WTC11 (cell line): ENCODE data around the gene MICAL2. TPM values are rescaled to one million over a fixed set of nuclear protein-coding genes. Genes with fewer than 3 reads are reported as not detected.

Experiments used
- ATAC-seq: fragments of 200-7000 bp; cut with Tn5 transposase; 2 replicates; pipeline ENCODE4 v1.10.0; 2021; ENCODE audit warnings: mild to moderate bottlenecking, moderate library complexity
- CTCF ChIA-PET: fragments of 300-600 bp; sonication (Branson Sonifier 250); formaldehyde crosslinking; loops from one replicate; lab custom pipeline; 2021; ENCODE audit warnings: antibody characterized with exemption; lab: Charles Lee
- POLR2A ChIA-PET: fragments of 350-600 bp; sonication (Branson Sonifier 250); formaldehyde crosslinking; loops from one replicate; lab custom pipeline; 2021; ENCODE audit warnings: antibody characterized with exemption; lab: Charles Lee
- DNase-seq: peaks from one replicate; pipeline ENCODE4 v3.0.0; 2021; ENCODE audit warnings: low spot score
- H3K27ac Mint-ChIP-seq: 2 replicates; pipeline ENCODE4 v1.8.0; 2021; ENCODE audit warnings: mixed read lengths
- H3K27me3 Mint-ChIP-seq: 2 replicates; pipeline ENCODE4 v1.8.0; 2021; ENCODE audit warnings: low read depth, mild to moderate bottlenecking, moderate library complexity, mixed read lengths
- H3K36me3 Mint-ChIP-seq: 2 replicates; pipeline ENCODE4 v1.8.0; 2021; ENCODE audit warnings: mixed read lengths
- H3K4me1 Mint-ChIP-seq: 2 replicates; pipeline ENCODE4 v1.8.0; 2022; ENCODE audit warnings: mixed read lengths
- H3K4me3 Mint-ChIP-seq: 2 replicates; pipeline ENCODE4 v1.8.0; 2021; ENCODE audit warnings: mild to moderate bottlenecking, moderate library complexity, mixed read lengths
- H3K9me3 Mint-ChIP-seq: 2 replicates; pipeline ENCODE4 v1.8.0; 2021; ENCODE audit warnings: mixed read lengths
- CDX4 ChIP-seq: fragments of 250-450 bp; sonication (Bioruptor Pico); IDR thresholded peaks from 2 replicates; pipeline ENCODE4 v1.9.0; 2021; ENCODE audit warnings: moderate library complexity, mild to moderate bottlenecking, inconsistent platforms, borderline replicate concordance
- CREM ChIP-seq: sonication (generic); formaldehyde crosslinking; IDR thresholded peaks from 2 replicates; pipeline ENCODE4 v1.8.1; 2022; ENCODE audit warnings: mild to moderate bottlenecking, missing genetic modification reagents, moderate library complexity
- EMX1 ChIP-seq: fragments of 250-450 bp; sonication (Bioruptor Pico); IDR thresholded peaks from 2 replicates; pipeline ENCODE4 v1.8.0; 2021; ENCODE audit warnings: mild to moderate bottlenecking
- FOXK1 ChIP-seq: sonication (generic); formaldehyde crosslinking; IDR thresholded peaks from 2 replicates; pipeline ENCODE4 v1.8.0; 2022; ENCODE audit warnings: mild to moderate bottlenecking, moderate library complexity, missing genetic modification reagents
- GRHL2 ChIP-seq: fragments of 250-450 bp; sonication (Bioruptor Pico); IDR thresholded peaks from 2 replicates; pipeline ENCODE4 v1.8.0; 2022; ENCODE audit warnings: mild to moderate bottlenecking, moderate library complexity; ENCODE audit not compliant: insufficient replicate concordance, severe bottlenecking
- IRF1 ChIP-seq: sonication (generic); formaldehyde crosslinking; IDR thresholded peaks from 2 replicates; pipeline ENCODE4 v1.8.0; 2023; ENCODE audit warnings: missing genetic modification reagents
- MXD4 ChIP-seq: fragments of 250-450 bp; sonication (Bioruptor Pico); IDR thresholded peaks from 2 replicates; pipeline ENCODE4 v1.8.0; 2021; ENCODE audit warnings: mild to moderate bottlenecking, moderate library complexity, borderline replicate concordance
- MYBL2 ChIP-seq: sonication (generic); formaldehyde crosslinking; IDR thresholded peaks from 2 replicates; pipeline ENCODE4 v1.8.1; 2023; ENCODE audit warnings: mild to moderate bottlenecking, moderate library complexity, missing genetic modification reagents
- NFATC4 ChIP-seq: fragments of 250-450 bp; sonication (Bioruptor Pico); IDR thresholded peaks from 2 replicates; pipeline ENCODE4 v1.9.0; 2021; ENCODE audit warnings: mild to moderate bottlenecking
- NFYB ChIP-seq: sonication (generic); formaldehyde crosslinking; conservative IDR thresholded peaks from 2 replicates; pipeline ENCODE4 v1.8.0; 2022; ENCODE audit warnings: low read depth, missing genetic modification reagents
- SMAD4 ChIP-seq: sonication (generic); formaldehyde crosslinking; IDR thresholded peaks from 2 replicates; pipeline ENCODE4 v1.8.0; 2022; ENCODE audit warnings: mild to moderate bottlenecking, missing genetic modification reagents
- SOX15 ChIP-seq: fragments of 250-450 bp; sonication (Bioruptor Pico); IDR thresholded peaks from 2 replicates; pipeline ENCODE4 v1.9.0; 2021; ENCODE audit warnings: mild to moderate bottlenecking
- TEAD4 ChIP-seq: sonication (generic); formaldehyde crosslinking; IDR thresholded peaks from 2 replicates; pipeline ENCODE4 v1.8.0; 2022; ENCODE audit warnings: mild to moderate bottlenecking, missing genetic modification reagents
- ZBTB21 ChIP-seq: sonication (generic); formaldehyde crosslinking; IDR thresholded peaks from 2 replicates; pipeline ENCODE4 v1.8.1; 2023; ENCODE audit warnings: mild to moderate bottlenecking, missing genetic modification reagents, borderline replicate concordance
- ZNF121 ChIP-seq: sonication (generic); formaldehyde crosslinking; IDR thresholded peaks from 2 replicates; pipeline ENCODE4 v1.8.0; 2023; ENCODE audit warnings: missing genetic modification reagents
- ZNF138 ChIP-seq: sonication (generic); formaldehyde crosslinking; conservative IDR thresholded peaks from 2 replicates; pipeline ENCODE4 v1.8.1; 2022; ENCODE audit warnings: mild to moderate bottlenecking, moderate library complexity, missing genetic modification reagents
- ZNF219 ChIP-seq: sonication (generic); formaldehyde crosslinking; IDR thresholded peaks from 2 replicates; pipeline ENCODE4 v1.8.0; 2023; ENCODE audit warnings: missing genetic modification reagents, mild to moderate bottlenecking, borderline replicate concordance
- ZNF232 ChIP-seq: sonication (generic); formaldehyde crosslinking; IDR thresholded peaks from 2 replicates; pipeline ENCODE4 v1.8.0; 2022; ENCODE audit warnings: mild to moderate bottlenecking, missing genetic modification reagents
- ZNF423 ChIP-seq: fragments of 250-450 bp; sonication (Bioruptor Pico); IDR thresholded peaks from 2 replicates; pipeline ENCODE4 v2.1.2; 2022; ENCODE audit warnings: mild to moderate bottlenecking, moderate library complexity
- ZNF512 ChIP-seq: sonication (generic); formaldehyde crosslinking; IDR thresholded peaks from 2 replicates; pipeline ENCODE4 v1.8.1; 2022; ENCODE audit warnings: missing genetic modification reagents, borderline replicate concordance
- total RNA-seq: library from RNA; stranded (reverse); gene quantifications from 3 replicates; pipeline ENCODE4 v1.2.3, GENCODE V29; 2021
- TF ChIP-seq, protein P1 (sequence below): sonication (generic); formaldehyde crosslinking; IDR thresholded peaks from 2 replicates; pipeline ENCODE4 v1.8.0; 2022; ENCODE audit warnings: mild to moderate bottlenecking, missing genetic modification reagents
- TF ChIP-seq, protein P2 (sequence below): sonication (generic); formaldehyde crosslinking; IDR thresholded peaks from 2 replicates; pipeline ENCODE4 v1.8.1; 2023; ENCODE audit warnings: mild to moderate bottlenecking, missing genetic modification reagents

Gene MICAL2
- total RNA-seq, 1 experiment from 2014 or later = 3.1 TPM

- peaks cover 52% of the 10 kb centered on the region for H3K4me1 Mint-ChIP-seq
- no peak overlapping the region for H3K27ac Mint-ChIP-seq
- DNase-seq = no peak
- no peak for ATAC-seq
- POLR2A ChIA-PET = no interaction called here
- no peaks in the 10 kb centered on the region; the same call in 1 of the 2 replicates for H3K27me3 Mint-ChIP-seq
- no peak for TF ChIP-seq ZNF219 (CRISPR knock-in tag)
- no peak for TF ChIP-seq NFYB (CRISPR knock-in tag)
- no peak for TF ChIP-seq ZNF138
- no peak for TF ChIP-seq ZNF423 (CRISPR knock-in tag)
- TF ChIP-seq MXD4 (CRISPR knock-in tag) = no peak
- no peak for TF ChIP-seq GRHL2 (CRISPR knock-in tag)
- no peak for TF ChIP-seq ZBTB21
- no peak for TF ChIP-seq FOXK1
- TF ChIP-seq MYBL2 (CRISPR knock-in tag) = no peak
- TF ChIP-seq SOX15 (CRISPR knock-in tag) = no peak
- TF ChIP-seq ZNF512 = no peak
- no peak for TF ChIP-seq EMX1 (CRISPR knock-in tag)
- no peak for TF ChIP-seq SMAD4 (CRISPR knock-in tag)
- TF ChIP-seq, protein P1, sequence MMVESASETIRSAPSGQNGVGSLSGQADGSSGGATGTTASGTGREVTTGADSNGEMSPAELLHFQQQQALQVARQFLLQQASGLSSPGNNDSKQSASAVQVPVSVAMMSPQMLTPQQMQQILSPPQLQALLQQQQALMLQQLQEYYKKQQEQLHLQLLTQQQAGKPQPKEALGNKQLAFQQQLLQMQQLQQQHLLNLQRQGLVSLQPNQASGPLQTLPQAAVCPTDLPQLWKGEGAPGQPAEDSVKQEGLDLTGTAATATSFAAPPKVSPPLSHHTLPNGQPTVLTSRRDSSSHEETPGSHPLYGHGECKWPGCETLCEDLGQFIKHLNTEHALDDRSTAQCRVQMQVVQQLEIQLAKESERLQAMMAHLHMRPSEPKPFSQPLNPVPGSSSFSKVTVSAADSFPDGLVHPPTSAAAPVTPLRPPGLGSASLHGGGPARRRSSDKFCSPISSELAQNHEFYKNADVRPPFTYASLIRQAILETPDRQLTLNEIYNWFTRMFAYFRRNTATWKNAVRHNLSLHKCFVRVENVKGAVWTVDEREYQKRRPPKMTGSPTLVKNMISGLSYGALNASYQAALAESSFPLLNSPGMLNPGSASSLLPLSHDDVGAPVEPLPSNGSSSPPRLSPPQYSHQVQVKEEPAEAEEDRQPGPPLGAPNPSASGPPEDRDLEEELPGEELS = no peak
- no peak for TF ChIP-seq IRF1 (CRISPR knock-in tag)
- TF ChIP-seq CREM (CRISPR knock-in tag) = no peak
- no peak for TF ChIP-seq TEAD4
- TF ChIP-seq NFATC4 (CRISPR knock-in tag) = no peak
- TF ChIP-seq ZNF232 (CRISPR knock-in tag) = no peak
- no peak for TF ChIP-seq CDX4
- H3K4me3 Mint-ChIP-seq = no peak overlapping the region
- CTCF ChIA-PET = interaction anchor here (1.2 kb wide), 1 partner anchor 197 kb away, joined by 3 read pairs; no protein-coding TSS in a partner anchor
- H3K36me3 Mint-ChIP-seq = no peaks in the 10 kb centered on the region
- H3K9me3 Mint-ChIP-seq = no peaks in the 10 kb centered on the region
Observed at GRCh38 chr11:12245091-12245490, 134.7 kb downstream of the MICAL2 start.

DNA sequence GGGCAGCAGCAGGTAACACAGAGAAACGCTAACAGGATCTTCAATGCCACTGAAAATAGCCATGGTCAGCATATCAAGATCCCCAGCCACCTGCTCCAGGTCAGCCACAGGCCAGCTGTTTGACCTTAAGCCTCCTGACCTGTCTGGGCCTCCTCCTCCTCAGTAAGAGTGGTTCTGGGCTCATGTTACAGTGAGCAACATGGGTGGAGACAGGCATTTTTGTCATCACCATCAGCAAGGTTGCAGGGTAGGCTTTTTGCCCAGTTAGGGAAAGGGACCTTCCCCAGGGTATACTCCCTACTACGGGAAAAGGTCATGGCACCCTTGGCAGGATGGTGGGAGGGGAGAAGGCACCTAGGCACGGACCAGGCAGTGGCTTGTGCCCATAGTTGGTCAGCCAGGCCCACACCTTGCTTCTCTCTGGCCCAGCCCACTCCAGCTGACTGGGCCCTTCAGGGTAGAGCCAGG lies 135.2 kb downstream of the MICAL2 start:
- no peaks in the 10 kb centered on the region for H3K36me3 Mint-ChIP-seq
- TF ChIP-seq, protein P2, sequence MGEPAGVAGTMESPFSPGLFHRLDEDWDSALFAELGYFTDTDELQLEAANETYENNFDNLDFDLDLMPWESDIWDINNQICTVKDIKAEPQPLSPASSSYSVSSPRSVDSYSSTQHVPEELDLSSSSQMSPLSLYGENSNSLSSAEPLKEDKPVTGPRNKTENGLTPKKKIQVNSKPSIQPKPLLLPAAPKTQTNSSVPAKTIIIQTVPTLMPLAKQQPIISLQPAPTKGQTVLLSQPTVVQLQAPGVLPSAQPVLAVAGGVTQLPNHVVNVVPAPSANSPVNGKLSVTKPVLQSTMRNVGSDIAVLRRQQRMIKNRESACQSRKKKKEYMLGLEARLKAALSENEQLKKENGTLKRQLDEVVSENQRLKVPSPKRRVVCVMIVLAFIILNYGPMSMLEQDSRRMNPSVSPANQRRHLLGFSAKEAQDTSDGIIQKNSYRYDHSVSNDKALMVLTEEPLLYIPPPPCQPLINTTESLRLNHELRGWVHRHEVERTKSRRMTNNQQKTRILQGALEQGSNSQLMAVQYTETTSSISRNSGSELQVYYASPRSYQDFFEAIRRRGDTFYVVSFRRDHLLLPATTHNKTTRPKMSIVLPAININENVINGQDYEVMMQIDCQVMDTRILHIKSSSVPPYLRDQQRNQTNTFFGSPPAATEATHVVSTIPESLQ (CRISPR knock-in tag) = no peak
- 0 out of 2 replicates have a peak, but pooled peaks have one; percentile 32 for TF ChIP-seq ZNF121 (CRISPR knock-in tag)
- DNase-seq = no peak
- no peak overlapping the region for H3K27ac Mint-ChIP-seq
- H3K27me3 Mint-ChIP-seq = no peaks in the 10 kb centered on the region; the same call in 1 of the 2 replicates
- CTCF ChIA-PET = interaction anchor here (1.2 kb wide), 1 partner anchor 198 kb away, joined by 3 read pairs; no protein-coding TSS in a partner anchor
- H3K4me1 Mint-ChIP-seq = peaks cover 55% of the 10 kb centered on the region
- no peaks in the 10 kb centered on the region for H3K9me3 Mint-ChIP-seq
- ATAC-seq = no peak
- POLR2A ChIA-PET = no interaction called here
- H3K4me3 Mint-ChIP-seq = no peak overlapping the region
